SK-N-SH (cell line): ENCODE data around the gene WDR83. TPM values are rescaled to one million over a fixed set of nuclear protein-coding genes. Genes with fewer than 3 reads are reported as not detected.

Experiments
- CTCF ChIA-PET: fragments of 300-600, 350-600 bp; formaldehyde crosslinking; extraction: SDS; loops from one replicate; lab custom pipeline; 2021; lab: Yijun Ruan, JAX
- POLR2A ChIA-PET: fragments of 350-600 bp; sonication (Branson Sonifier 250); formaldehyde crosslinking; extraction: SDS; loops from one replicate; lab custom pipeline; 2020; ENCODE audit warnings: antibody characterized with exemption, inconsistent platforms; lab: Yijun Ruan, JAX
- DNase-seq: peaks from one replicate; pipeline ENCODE4 v3.0.0; 2012
- H2AFZ ChIP-seq: fragments of 200-600 bp; sonication (generic); 2 replicates; pipeline ENCODE4 v1.8.1; 2016; ENCODE audit warnings: antibody characterized with exemption, mild to moderate bottlenecking, low read depth
- H3F3A ChIP-seq: fragments of 200-600 bp; sonication (generic); replicated peaks from 2 replicates; pipeline ENCODE3; 2016; ENCODE audit warnings: antibody characterized with exemption, mild to moderate bottlenecking; ENCODE audit not compliant: insufficient read depth
- H3K27ac ChIP-seq, 2 experiments: fragments of 200-500 bp in 1 of 2; fragments of 200-600 bp in 1 of 2; sonication (Bioruptor generic) in 1 of 2; sonication (generic), shearing (Covaris generic) in 1 of 2; 2 replicates each; pipeline versions ENCODE4 v1.5.1 to v1.6.1; 2014 to 2016; ENCODE audit warnings: low read depth in 2 of 2, inconsistent platforms in 1 of 2, low read length in 1 of 2, mild to moderate bottlenecking in 1 of 2, mixed read lengths in 1 of 2
- H3K27me3 ChIP-seq: fragments of 200-600 bp; sonication (generic), shearing (Covaris generic); 2 replicates; pipeline ENCODE4 v1.6.1; 2016; ENCODE audit warnings: mixed run types; ENCODE audit not compliant: insufficient read depth
- H3K36me3 ChIP-seq, 2 experiments: fragments of 200-500 bp in 1 of 2; fragments of 200-600 bp in 1 of 2; sonication (Bioruptor generic) in 1 of 2; sonication (generic) in 1 of 2; replicated peaks in 1 of 2; 2 replicates each; pipeline versions ENCODE3 to v1.5.1; 2014 to 2016; ENCODE audit warnings: low read length in 1 of 2, mild to moderate bottlenecking in 1 of 2; ENCODE audit not compliant: insufficient read depth in 2 of 2, control insufficient read depth in 1 of 2
- H3K4me1 ChIP-seq, 2 experiments: fragments of 200-500 bp in 1 of 2; fragments of 200-600 bp in 1 of 2; sonication (Bioruptor generic) in 1 of 2; sonication (generic), shearing (Covaris generic) in 1 of 2; 2 replicates each; pipeline versions ENCODE4 v1.5.1 to v1.6.1; 2014 to 2016; ENCODE audit warnings: low read depth in 1 of 2, low read length in 1 of 2, mixed run types in 1 of 2; ENCODE audit not compliant: insufficient read depth in 2 of 2, control insufficient read depth in 1 of 2
- H3K4me2 ChIP-seq: fragments of 200-600 bp; sonication (generic), shearing (Covaris generic); 2 replicates; pipeline ENCODE4 v1.6.1; 2017; ENCODE audit warnings: mixed run types
- H3K4me3 ChIP-seq, 2 experiments: fragments of 200-500 bp in 1 of 2; fragments of 200-600 bp in 1 of 2; sonication (Bioruptor generic) in 1 of 2; sonication (generic), shearing (Covaris generic) in 1 of 2; 2 replicates each; pipeline versions ENCODE4 v1.5.1 to v1.8.1; 2014 to 2016; ENCODE audit warnings: low read depth in 2 of 2, inconsistent platforms in 1 of 2, low read length in 1 of 2, mild to moderate bottlenecking in 1 of 2, mixed read lengths in 1 of 2, moderate library complexity in 1 of 2
- H3K79me2 ChIP-seq: fragments of 200-600 bp; sonication (generic); 2 replicates; pipeline ENCODE4 v1.8.1; 2017; ENCODE audit warnings: mild to moderate bottlenecking; ENCODE audit not compliant: insufficient read depth
- H3K9ac ChIP-seq: fragments of 200-600 bp; sonication (generic); 2 replicates; pipeline ENCODE4 v1.6.1; 2017; ENCODE audit warnings: mixed run types
- H3K9me2 ChIP-seq: fragments of 200-600 bp; sonication (generic); 2 replicates; pipeline ENCODE4 v1.6.1; 2017; ENCODE audit warnings: mixed run types
- H3K9me3 ChIP-seq: fragments of 200-600 bp; sonication (generic); 2 replicates; pipeline ENCODE4 v1.6.1; 2017; ENCODE audit warnings: mixed run types, mild to moderate bottlenecking, moderate library complexity
- H4K20me1 ChIP-seq: fragments of 200-600 bp; sonication (generic); 2 replicates; pipeline ENCODE4 v1.6.1; 2017; ENCODE audit warnings: mild to moderate bottlenecking, mixed run types; ENCODE audit not compliant: insufficient read depth
- ELF1 ChIP-seq: IDR thresholded peaks from 2 replicates; pipeline ENCODE4 v1.4.0; 2012
- FOXJ3 ChIP-seq: sonication (generic); formaldehyde crosslinking; IDR thresholded peaks from 2 replicates; pipeline ENCODE4 v1.5.1; 2020; ENCODE audit warnings: mild to moderate bottlenecking, missing genetic modification reagents
- JUND ChIP-seq: IDR thresholded peaks from 2 replicates; pipeline ENCODE4 v1.4.0; 2012
- MXI1 ChIP-seq: IDR thresholded peaks from 2 replicates; pipeline ENCODE4 v1.6.1; 2012; ENCODE audit warnings: mild to moderate bottlenecking, low read depth, low read length, improper control_type of control experiment
- POLR2AphosphoS5 ChIP-seq: IDR thresholded peaks from 2 replicates; pipeline ENCODE4 v1.6.1; 2012; ENCODE audit warnings: low read depth, low read length
- RAD21 ChIP-seq: IDR thresholded peaks from 2 replicates; pipeline ENCODE4 v1.6.1; 2012; ENCODE audit warnings: mild to moderate bottlenecking, low read length
- RFX5 ChIP-seq: IDR thresholded peaks from 2 replicates; pipeline ENCODE4 v1.6.1; 2012; ENCODE audit warnings: mild to moderate bottlenecking, improper control_type of control experiment, low read length
- SIN3A ChIP-seq: IDR thresholded peaks from 2 replicates; pipeline ENCODE4 v1.6.1; 2012; ENCODE audit warnings: low read depth, mild to moderate bottlenecking, low read length, moderate library complexity, borderline replicate concordance
- SMC3 ChIP-seq: IDR thresholded peaks from 2 replicates; pipeline ENCODE4 v1.6.1; 2012; ENCODE audit warnings: low read depth, low read length, improper control_type of control experiment
- TAF1 ChIP-seq: IDR thresholded peaks from 2 replicates; pipeline ENCODE4 v1.6.1; 2012; ENCODE audit warnings: low read depth, mild to moderate bottlenecking, low read length, moderate library complexity, borderline replicate concordance
- TCF12 ChIP-seq: IDR thresholded peaks from 2 replicates; pipeline ENCODE4 v1.4.0; 2012
- TEAD4 ChIP-seq: IDR thresholded peaks from 2 replicates; pipeline ENCODE4 v1.4.0; 2012; ENCODE audit warnings: mild to moderate bottlenecking, borderline replicate concordance; ENCODE audit not compliant: insufficient read depth
- WGBS: methylation state at CpG from one replicate; pipeline ENCODE4 v1.1.6; 2017; ENCODE audit warnings: low lambda C conversion rate; 5-methylcytosine and 5-hydroxymethylcytosine counted together
- polyA plus RNA-seq, 3 experiments: library from polyadenylated mRNA; depleted of rRNA; stranded (reverse); fragments of >200 nt; gene quantifications; 2 replicates each; pipeline ENCODE4 v1.2.3, GENCODE V29; 2012
- TF ChIP-seq, protein P1 (sequence below): IDR thresholded peaks from 2 replicates; pipeline ENCODE4 v1.4.0; 2012; ENCODE audit warnings: low read depth, borderline replicate concordance
- TF ChIP-seq, protein P2 (sequence below): IDR thresholded peaks from 2 replicates; pipeline ENCODE4 v1.4.0; 2012; ENCODE audit warnings: low read depth, borderline replicate concordance
- TF ChIP-seq, protein P3 (sequence below): IDR thresholded peaks from 2 replicates; pipeline ENCODE4; 2012
- TF ChIP-seq, protein P4 (sequence below): IDR thresholded peaks from 2 replicates; pipeline ENCODE4 v1.4.0; 2012; ENCODE audit warnings: low read depth
- TF ChIP-seq, protein P5 (sequence below): fragments of 200-600 bp; sonication (generic); IDR thresholded peaks from 2 replicates; pipeline ENCODE4 v1.6.1; 2017; ENCODE audit warnings: antibody characterized with exemption, mild to moderate bottlenecking, moderate library complexity

The WDR83 gene
- polyA plus RNA-seq, 1 of the 3 experiments (the other 2 are of a cell fraction), result 18.2 TPM

DNA sequence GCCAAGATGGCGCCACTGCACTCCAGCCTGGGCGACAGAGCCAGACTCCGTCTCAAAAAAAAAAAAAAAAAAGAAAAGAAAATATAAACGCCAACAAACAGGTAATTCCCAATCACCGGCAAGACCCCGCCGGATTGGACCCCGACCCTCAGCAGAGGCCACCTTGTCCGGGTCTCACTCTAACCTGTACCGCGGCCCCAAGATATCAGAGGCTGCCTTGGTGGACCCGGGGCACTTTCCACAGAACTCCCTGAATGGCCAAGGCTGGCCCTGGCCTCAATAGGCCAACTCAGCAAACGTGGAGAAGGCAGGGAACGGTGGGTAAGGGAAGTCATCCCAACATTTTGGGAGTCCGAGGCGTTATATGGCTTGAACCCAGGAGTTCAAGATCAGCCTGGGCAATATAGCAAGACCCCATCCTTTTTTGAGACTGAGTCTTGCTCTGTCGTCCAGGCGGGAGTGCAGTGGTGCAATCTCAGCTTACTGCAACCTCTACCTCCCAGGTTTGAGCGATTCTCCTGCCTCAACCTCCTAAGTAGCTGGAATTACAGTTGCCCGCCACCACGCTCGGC lies 27.9 kb upstream of the WDR83 start:
- H3K9ac ChIP-seq, result no peak overlapping the region
- H3K27ac ChIP-seq, result no peak overlapping the region
- no peaks in the 10 kb centered on the region for H3K9me3 ChIP-seq
- H3K9me2 ChIP-seq, result no peaks in the 10 kb centered on the region
- no peak overlapping the region for H3K4me2 ChIP-seq
- no peak for TF ChIP-seq TAF1
- TF ChIP-seq JUND, result no peak
- TF ChIP-seq, protein P1, sequence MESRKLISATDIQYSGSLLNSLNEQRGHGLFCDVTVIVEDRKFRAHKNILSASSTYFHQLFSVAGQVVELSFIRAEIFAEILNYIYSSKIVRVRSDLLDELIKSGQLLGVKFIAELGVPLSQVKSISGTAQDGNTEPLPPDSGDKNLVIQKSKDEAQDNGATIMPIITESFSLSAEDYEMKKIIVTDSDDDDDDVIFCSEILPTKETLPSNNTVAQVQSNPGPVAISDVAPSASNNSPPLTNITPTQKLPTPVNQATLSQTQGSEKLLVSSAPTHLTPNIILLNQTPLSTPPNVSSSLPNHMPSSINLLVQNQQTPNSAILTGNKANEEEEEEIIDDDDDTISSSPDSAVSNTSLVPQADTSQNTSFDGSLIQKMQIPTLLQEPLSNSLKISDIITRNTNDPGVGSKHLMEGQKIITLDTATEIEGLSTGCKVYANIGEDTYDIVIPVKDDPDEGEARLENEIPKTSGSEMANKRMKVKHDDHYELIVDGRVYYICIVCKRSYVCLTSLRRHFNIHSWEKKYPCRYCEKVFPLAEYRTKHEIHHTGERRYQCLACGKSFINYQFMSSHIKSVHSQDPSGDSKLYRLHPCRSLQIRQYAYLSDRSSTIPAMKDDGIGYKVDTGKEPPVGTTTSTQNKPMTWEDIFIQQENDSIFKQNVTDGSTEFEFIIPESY, result no peak
- TF ChIP-seq SIN3A, result no peak
- TF ChIP-seq TCF12, result no peak
- TF ChIP-seq, protein P2, sequence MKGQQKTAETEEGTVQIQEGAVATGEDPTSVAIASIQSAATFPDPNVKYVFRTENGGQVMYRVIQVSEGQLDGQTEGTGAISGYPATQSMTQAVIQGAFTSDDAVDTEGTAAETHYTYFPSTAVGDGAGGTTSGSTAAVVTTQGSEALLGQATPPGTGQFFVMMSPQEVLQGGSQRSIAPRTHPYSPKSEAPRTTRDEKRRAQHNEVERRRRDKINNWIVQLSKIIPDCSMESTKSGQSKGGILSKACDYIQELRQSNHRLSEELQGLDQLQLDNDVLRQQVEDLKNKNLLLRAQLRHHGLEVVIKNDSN, result no peak
- no peak for TF ChIP-seq ELF1
- TF ChIP-seq, protein P3, sequence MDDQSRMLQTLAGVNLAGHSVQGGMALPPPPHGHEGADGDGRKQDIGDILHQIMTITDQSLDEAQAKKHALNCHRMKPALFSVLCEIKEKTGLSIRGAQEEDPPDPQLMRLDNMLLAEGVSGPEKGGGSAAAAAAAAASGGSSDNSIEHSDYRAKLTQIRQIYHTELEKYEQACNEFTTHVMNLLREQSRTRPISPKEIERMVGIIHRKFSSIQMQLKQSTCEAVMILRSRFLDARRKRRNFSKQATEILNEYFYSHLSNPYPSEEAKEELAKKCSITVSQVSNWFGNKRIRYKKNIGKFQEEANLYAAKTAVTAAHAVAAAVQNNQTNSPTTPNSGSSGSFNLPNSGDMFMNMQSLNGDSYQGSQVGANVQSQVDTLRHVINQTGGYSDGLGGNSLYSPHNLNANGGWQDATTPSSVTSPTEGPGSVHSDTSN, result no peak
- TF ChIP-seq RAD21, result no peak
- TF ChIP-seq POLR2AphosphoS5, result no peak
- TF ChIP-seq TEAD4, result no peak
- TF ChIP-seq FOXJ3 (CRISPR knock-in tag), result no peak
- no peaks in the 10 kb centered on the region for H3K79me2 ChIP-seq
- H4K20me1 ChIP-seq, result no peaks in the 10 kb centered on the region
- DNase-seq, result no peak
- no peaks in the 10 kb centered on the region for H3K27me3 ChIP-seq
- peaks cover 5% of the 10 kb centered on the region for H3F3A ChIP-seq
- H3K36me3 ChIP-seq, result no peaks in the 10 kb centered on the region
- H3K4me1 ChIP-seq, result peaks cover 0 to 5% of the 10 kb centered on the region in 2 experiments; a peak in 1 of 4 replicates
- 86% methylated on average over 21 of the region's 22 CpGs for WGBS
- no peak overlapping the region for H3K4me3 ChIP-seq
- no peak overlapping the region for H2AFZ ChIP-seq
- ChIA-PET POLR2A (no interaction called here), CTCF (interaction anchor here (0.7 to 2.5 kb wide), 3 partner anchors 13 to 38 kb away, joined by 3 to 15 read pairs (median 8); no protein-coding TSS in a partner anchor)

DNA sequence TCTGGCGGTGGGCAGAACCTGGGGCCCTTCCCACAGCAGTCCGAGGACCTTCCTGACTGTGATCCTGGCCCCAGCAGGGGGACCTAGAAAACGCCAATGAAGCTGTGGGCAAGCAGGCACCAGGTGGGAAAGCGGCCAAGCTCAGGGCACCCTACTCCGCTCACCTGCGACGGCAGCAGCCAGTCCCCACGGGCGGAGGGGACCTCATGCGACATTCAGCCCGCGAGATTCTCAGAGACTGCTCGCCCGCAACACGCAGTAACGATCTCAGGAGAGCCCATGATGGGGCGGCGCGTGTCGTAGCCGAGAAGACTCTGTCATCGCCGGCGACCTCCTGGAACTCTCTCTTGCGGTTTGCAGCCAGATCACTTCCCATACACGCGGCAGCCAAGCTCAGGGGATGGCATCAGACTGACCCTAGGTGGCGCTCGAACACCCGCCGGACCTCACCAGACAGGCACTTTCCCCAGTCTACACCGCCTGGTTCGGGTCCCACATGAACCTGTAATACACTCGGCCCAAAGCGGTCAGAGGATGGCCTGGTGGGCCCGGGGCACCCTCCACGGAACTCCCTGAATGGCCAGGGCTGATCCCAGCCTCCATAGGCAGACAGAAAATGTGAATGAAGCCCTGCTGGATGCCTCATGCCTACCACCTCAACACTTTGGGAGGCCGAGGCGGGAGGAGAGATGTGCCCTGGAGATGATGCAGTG lies 26.6 kb upstream of the WDR83 start:
- WGBS, result 26% methylated on average over 23 of the region's 39 CpGs
- ChIA-PET CTCF (interaction anchor here (0.6 to 2.5 kb wide), 29 partner anchors 9 to 153 kb away, joined by 3 to 15 read pairs (median 4); partner anchors contain the start of genes MAN2B1, WDR83, ZNF490 and ZNF791), POLR2A (interaction anchor here (0.6 to 0.9 kb wide), 2 partner anchors 152 to 242 kb away, joined by 3 read pairs; no protein-coding TSS in a partner anchor)
- H3K36me3 ChIP-seq, result no peaks in the 10 kb centered on the region
- no peak overlapping the region for H3K27ac ChIP-seq
- H3K9me2 ChIP-seq, result no peaks in the 10 kb centered on the region
- H3K4me2 ChIP-seq, result peak overlapping the region; percentile 10; the same call in 1 of the 2 replicates
- peaks cover 0 to 5% of the 10 kb centered on the region in 2 experiments; a peak in 1 of 4 replicates for H3K4me1 ChIP-seq
- H3F3A ChIP-seq, result no peaks in the 10 kb centered on the region
- H3K9me3 ChIP-seq, result no peaks in the 10 kb centered on the region
- TF ChIP-seq RAD21, result peak; percentile 51
- TF ChIP-seq MXI1, result peak; percentile 28; the same call in 1 of the 2 replicates
- TF ChIP-seq RFX5, result no peak
- TF ChIP-seq, protein P3, result no peak
- TF ChIP-seq, protein P4, sequence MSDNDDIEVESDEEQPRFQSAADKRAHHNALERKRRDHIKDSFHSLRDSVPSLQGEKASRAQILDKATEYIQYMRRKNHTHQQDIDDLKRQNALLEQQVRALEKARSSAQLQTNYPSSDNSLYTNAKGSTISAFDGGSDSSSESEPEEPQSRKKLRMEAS, result peak; percentile 65; the same call in 1 of the 2 replicates
- TF ChIP-seq SMC3, result peak; percentile 22; the same call in 1 of the 2 replicates
- TF ChIP-seq, protein P5, sequence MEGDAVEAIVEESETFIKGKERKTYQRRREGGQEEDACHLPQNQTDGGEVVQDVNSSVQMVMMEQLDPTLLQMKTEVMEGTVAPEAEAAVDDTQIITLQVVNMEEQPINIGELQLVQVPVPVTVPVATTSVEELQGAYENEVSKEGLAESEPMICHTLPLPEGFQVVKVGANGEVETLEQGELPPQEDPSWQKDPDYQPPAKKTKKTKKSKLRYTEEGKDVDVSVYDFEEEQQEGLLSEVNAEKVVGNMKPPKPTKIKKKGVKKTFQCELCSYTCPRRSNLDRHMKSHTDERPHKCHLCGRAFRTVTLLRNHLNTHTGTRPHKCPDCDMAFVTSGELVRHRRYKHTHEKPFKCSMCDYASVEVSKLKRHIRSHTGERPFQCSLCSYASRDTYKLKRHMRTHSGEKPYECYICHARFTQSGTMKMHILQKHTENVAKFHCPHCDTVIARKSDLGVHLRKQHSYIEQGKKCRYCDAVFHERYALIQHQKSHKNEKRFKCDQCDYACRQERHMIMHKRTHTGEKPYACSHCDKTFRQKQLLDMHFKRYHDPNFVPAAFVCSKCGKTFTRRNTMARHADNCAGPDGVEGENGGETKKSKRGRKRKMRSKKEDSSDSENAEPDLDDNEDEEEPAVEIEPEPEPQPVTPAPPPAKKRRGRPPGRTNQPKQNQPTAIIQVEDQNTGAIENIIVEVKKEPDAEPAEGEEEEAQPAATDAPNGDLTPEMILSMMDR, result peak; percentile 71
- no peak overlapping the region for H3K9ac ChIP-seq
- H2AFZ ChIP-seq, result peak overlapping the region; percentile 89; the same call in 1 of the 2 replicates
- peak; percentile 92 for DNase-seq
- no peaks in the 10 kb centered on the region for H3K27me3 ChIP-seq
- no peaks in the 10 kb centered on the region for H3K79me2 ChIP-seq
- no peaks in the 10 kb centered on the region for H4K20me1 ChIP-seq
- peak overlapping the region in 1 of 2 experiments; percentile 46; a peak in 2 of 4 replicates for H3K4me3 ChIP-seq
